Stimulated activated CD8-positive, alpha-beta memory T cell treated with anti-CD3 and anti-CD28 coated beads, Interleukin-12 subunit alpha, Interleukin-12 subunit beta, amount 100 ng/mL, for 1 hour (primary cell): ENCODE results near the gene RPGRIP1L.

Experiments used
- DNase-seq: peaks from one replicate; pipeline ENCODE4 v3.0.0-alpha.2; 2020; ENCODE audit warnings: low read depth

RPGRIP1L gene

GRCh38 chr16:53703590-53704444 lies at the start of gene RPGRIP1L, which contains the start of gene FTO:
RPGRIP1L (minus strand) TSS chr16:53703859; CDS start chr16:53700723, 3,136 bp downstream.
FTO (plus strand) TSS chr16:53704156.
- DNase-seq, result peak; percentile 92

GRCh38 chr16:53753431-53753830 lies 49.8 kb upstream of the RPGRIP1L start:
- DNase-seq, result no peak

- DNase-seq, result no peak
Observed at GRCh38 chr16:53752560-53752959, 48.9 kb upstream of the RPGRIP1L start.

GRCh38 chr16:53745753-53746266 lies 42.2 kb upstream of the RPGRIP1L start:
- no peak for DNase-seq

- no peak for DNase-seq
Observed at GRCh38 chr16:53745086-53745485, 41.4 kb upstream of the RPGRIP1L start.

GRCh38 chr16:53744449-53744848 lies 40.8 kb upstream of the RPGRIP1L start:
- DNase-seq, result peak; percentile 7

- DNase-seq, result no peak
Observed at GRCh38 chr16:53743149-53743566, 39.5 kb upstream of the RPGRIP1L start.

- no peak for DNase-seq
Observed at GRCh38 chr16:53741546-53741945, 37.9 kb upstream of the RPGRIP1L start.

- no peak for DNase-seq
Observed at GRCh38 chr16:53740933-53741531, 37.4 kb upstream of the RPGRIP1L start.

GRCh38 chr16:53740476-53740875 lies 36.8 kb upstream of the RPGRIP1L start:
- DNase-seq, result no peak

- DNase-seq, result no peak
Observed at GRCh38 chr16:53737552-53737951, 33.9 kb upstream of the RPGRIP1L start.

- no peak for DNase-seq
Observed at GRCh38 chr16:53736297-53736696, 32.6 kb upstream of the RPGRIP1L start.

- no peak for DNase-seq
Observed at GRCh38 chr16:53734908-53735307, 31.2 kb upstream of the RPGRIP1L start.

- DNase-seq, result no peak
Observed at GRCh38 chr16:53732296-53732929, 28.8 kb upstream of the RPGRIP1L start.

- DNase-seq, result no peak
Observed at GRCh38 chr16:53730693-53731092, 27.0 kb upstream of the RPGRIP1L start.

GRCh38 chr16:53726625-53727024 lies 23.0 kb upstream of the RPGRIP1L start:
- DNase-seq, result no peak

GRCh38 chr16:53721017-53721416 lies 17.4 kb upstream of the RPGRIP1L start:
- DNase-seq, result no peak

GRCh38 chr16:53717577-53717976 lies 13.9 kb upstream of the RPGRIP1L start:
- no peak for DNase-seq

GRCh38 chr16:53715023-53715384 lies 11.3 kb upstream of the RPGRIP1L start:
- no peak for DNase-seq

GRCh38 chr16:53714205-53715022 lies 10.8 kb upstream of the RPGRIP1L start:
- no peak for DNase-seq

- DNase-seq, result no peak
Observed at GRCh38 chr16:53713403-53714204, 9.9 kb upstream of the RPGRIP1L start.
